GM21367 (cell line): Measurements from ENCODE around the gene PDIK1L.

Source experiments
- ATAC-seq: cut with Tn5 transposase; IDR thresholded peaks from one replicate; pipeline ENCODE4 v1.9.1; 2021; ENCODE audit not compliant: unreplicated experiment

The PDIK1L gene

DNA sequence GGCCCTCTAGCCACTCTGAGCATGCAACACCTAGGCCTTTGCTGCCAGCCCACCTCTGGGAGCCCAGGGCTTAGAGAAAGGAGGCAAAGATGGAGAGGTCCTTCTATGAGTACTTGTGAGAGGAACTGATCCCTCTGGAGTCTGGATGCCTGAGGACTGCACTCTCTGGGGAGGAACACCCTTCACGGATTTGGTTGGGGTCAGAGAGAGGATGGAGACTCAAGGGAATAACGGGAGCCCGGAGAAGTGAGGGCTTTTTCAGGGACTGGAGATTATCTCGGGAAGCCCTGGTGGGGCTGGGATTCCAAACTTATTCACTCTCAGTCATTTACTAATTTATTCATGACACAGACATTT lies 57.6 kb downstream of the PDIK1L start:
- ATAC-seq: no peak

DNA sequence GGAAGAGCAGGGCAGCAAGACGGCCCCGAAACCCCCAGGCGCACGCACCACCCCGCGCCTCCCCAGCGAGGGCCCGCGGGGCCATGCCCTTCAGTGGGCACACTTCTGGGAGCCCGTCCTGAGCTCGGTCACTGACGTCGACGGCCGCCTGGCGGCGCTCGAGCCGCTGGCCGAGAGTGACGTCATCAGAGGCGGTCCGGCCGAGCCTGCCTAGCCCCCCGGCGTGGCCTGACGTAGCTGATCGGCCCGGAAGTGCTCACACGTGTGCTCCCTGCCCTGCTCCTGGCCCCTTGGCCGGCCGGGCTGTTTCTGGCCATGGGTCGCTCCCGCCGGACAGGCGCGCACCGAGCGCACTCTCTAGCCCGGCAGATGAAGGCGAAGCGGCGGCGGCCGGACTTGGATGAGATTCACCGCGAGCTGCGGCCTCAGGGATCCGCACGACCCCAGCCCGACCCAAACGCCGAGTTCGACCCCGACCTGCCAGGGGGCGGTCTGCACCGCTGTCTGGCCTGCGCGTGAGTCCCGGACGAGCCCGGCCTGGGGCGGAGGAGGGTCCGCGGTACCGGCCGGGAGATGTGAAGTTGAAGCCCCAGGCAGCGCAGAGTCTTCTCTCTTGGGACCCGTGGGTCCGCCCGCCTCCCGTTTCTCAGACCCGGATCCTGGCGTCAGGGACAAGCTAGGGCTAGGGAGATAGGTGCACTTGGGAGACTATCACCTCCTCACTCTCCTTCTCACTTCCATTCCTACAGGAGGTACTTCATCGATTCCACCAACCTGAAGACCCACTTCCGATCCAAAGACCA lies 58.2 kb downstream of the PDIK1L start, which contains the start of gene ZNF593:
Gene ZNF593 (plus strand): TSS at position 240 of the 803 bp plus-strand sequence. CDS start 76 bp downstream, at position 316.
- ATAC-seq: peak; percentile 82

DNA sequence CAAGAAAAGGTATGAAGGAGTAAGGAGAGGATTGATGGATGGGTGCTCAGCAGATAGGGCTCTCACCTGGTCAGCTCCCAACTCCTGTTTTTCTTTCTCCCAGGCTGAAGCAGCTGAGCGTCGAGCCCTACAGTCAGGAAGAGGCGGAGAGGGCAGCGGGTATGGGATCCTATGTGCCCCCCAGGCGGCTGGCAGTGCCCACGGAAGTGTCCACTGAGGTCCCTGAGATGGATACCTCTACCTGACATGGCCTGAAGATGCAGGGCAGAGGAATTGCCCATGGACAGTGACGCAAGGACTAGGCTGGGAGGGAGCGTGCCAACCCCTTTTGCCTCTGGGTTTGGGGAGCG lies 58.8 kb downstream of the PDIK1L start:
- no peak for ATAC-seq

DNA sequence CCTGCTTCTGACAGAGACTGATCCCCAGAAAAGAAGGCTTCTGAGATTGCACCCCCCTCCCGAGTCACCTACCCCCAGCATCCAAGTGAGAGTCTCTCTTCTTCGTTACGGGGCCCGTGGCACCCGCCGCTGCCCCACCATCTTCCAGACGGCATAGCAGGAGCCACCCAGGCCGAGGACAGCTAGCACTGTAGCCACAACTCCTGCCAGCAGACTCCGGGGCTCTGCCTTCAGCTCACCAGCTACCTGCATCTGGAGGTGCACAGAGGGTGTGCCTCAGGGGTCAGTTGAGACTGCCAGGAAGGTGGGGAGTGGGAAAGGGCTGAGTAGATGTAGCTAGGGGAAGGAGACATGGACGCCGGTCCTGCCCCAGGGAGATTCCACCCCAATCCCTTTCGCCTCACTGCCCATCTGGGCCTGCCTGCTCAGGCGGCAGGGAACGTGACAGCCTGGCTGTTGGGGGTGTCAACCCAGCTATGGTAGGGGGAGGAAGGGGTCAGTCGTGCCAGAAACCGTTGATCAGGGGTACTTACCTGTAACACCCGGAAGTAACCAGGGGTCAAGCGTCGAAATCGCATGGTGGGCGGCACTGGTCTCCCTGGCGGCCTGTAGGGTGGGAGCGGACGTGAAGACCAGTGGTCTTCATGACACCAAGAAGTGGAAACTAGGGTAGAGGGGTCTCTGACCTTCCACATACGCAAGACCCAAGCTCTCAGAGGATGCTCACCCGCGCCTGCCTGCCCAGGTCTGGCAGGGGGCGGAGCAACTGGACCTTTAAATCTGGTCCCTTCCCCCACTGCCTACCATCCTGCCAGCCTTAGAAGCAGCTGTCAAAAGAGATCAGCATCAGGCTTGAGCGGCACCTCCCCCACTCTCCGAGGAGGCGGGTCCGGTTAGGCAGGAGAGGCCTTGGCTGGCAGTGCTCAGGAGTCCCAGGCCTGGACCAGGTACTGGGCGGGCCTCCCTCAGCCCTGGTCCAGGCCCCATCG lies 59.8 kb downstream of the PDIK1L start, which contains the start of gene ZNF593OS:
Gene ZNF593OS (minus strand): TSS at position 749 of the 989 bp plus-strand sequence. CDS start 171 bp downstream, at position 578.
- ATAC-seq: no peak
